Measurements from ENCODE around the gene ZSWIM8. TPM values are rescaled to one million over a fixed set of nuclear protein-coding genes. Genes with fewer than 3 reads are reported as not detected.
"Not testable (repeated sequence)": the region's sequence is repeated elsewhere in the genome, so short reads cannot be mapped to it uniquely, and the experiment has no call there.

Gene ZSWIM8
- total and polyA plus RNA-seq, 10 of the 15 experiments (the other 5 are each of a cell fraction or from before 2014, with no cell fraction given) = 7.8 to 47.1 (median 23.6) TPM

- SMC1A ChIA-PET (ENCODE audit: uncharacterized antibody, unreplicated experiment); H3K9me3 ChIP-seq (replicated peaks; ENCODE audit: control insufficient read depth, insufficient read depth, low read length); RAD21 ChIA-PET (ENCODE audit: unreplicated experiment); ATAC-seq; H3K27me3 ChIP-seq (replicated peaks in 1 of 2; ENCODE audit: control insufficient read depth in 2 of 2, insufficient read depth in 2 of 2, low read length in 1 of 2); H3K4me3 ChIP-seq; H3K9ac ChIP-seq (ENCODE audit: control insufficient read depth, insufficient read depth, low read length); H3K4me2 ChIP-seq (ENCODE audit: control insufficient read depth, insufficient read depth); H3K4me1 ChIP-seq (ENCODE audit: control insufficient read depth, insufficient read depth, low read length); intact Hi-C loops (cut with micrococcal nuclease; ENCODE audit: unreplicated experiment); H3K27ac ChIP-seq (ENCODE audit: control insufficient read depth, insufficient read depth); FAIRE-seq; DNase-seq (ENCODE audit: low read depth, low spot score); H3K36me3 ChIP-seq (ENCODE audit: control insufficient read depth in 2 of 2, insufficient read depth in 2 of 2, low read length in 1 of 2); BruUV-seq (replicated peaks); in situ Hi-C loops (cut with MboI); H4K20me1 ChIP-seq (ENCODE audit: control insufficient read depth, insufficient read depth); CTCF ChIA-PET; H2AFZ ChIP-seq (ENCODE audit: control insufficient read depth, low read depth, low read length): not testable (repeated sequence)
- POLR2A ChIA-PET = interaction anchor here (0.6 kb wide), 1 partner anchor 328 kb away, joined by 4 read pairs; no protein-coding TSS in a partner anchor
- H3K79me2 ChIP-seq (ENCODE audit: control insufficient read depth, insufficient read depth, low read length) = peaks cover 30% of the 10 kb centered on the region
- 87% methylated on average over 17 of the region's 18 CpGs for WGBS (ENCODE audit: insufficient coverage, insufficient replicate concordance, low lambda C conversion rate, missing lambda C conversion rate)
These were observed 44.7 kb upstream of the ZSWIM8 start for GRCh38 chr10:73740501-73741254.

- RAD21 ChIA-PET (ENCODE audit: unreplicated experiment) = interaction anchor here (0.9 to 3.0 kb wide), 2 partner anchors 12 to 31 kb away, joined by 3 to 16 read pairs; a partner anchor contains a TSS
- TF ChIP-seq RB1 (IDR thresholded peaks at IDR 0.05; ENCODE audit: borderline replicate concordance) = no peak
- no peak for TF ChIP-seq NR2C2 (IDR thresholded peaks at IDR 0.05; ENCODE audit: borderline replicate concordance, control insufficient read depth, insufficient read length, low read depth)
- no peak for TF ChIP-seq ZNF622 (IDR thresholded peaks at IDR 0.05)
- DNase-seq (ENCODE audit: low read depth, low spot score) (no peak), FAIRE-seq (no peak), ATAC-seq (no peak)
- intact Hi-C loops (cut with micrococcal nuclease; ENCODE audit: unreplicated experiment) = no loop called here
- POLR2A ChIA-PET = interaction anchor here (2.4 to 3.7 kb wide), 4 partner anchors 9 to 30 kb away, joined by 13 to 38 read pairs (median 22); a partner anchor contains a TSS
- Histone ChIP-seq H3K4me1 (ENCODE audit: control insufficient read depth, insufficient read depth, low read length) (peaks cover 11% of the 10 kb centered on the region), H2AFZ (ENCODE audit: control insufficient read depth, low read depth, low read length) (no peak overlapping the region), H3K9me3 (replicated peaks; ENCODE audit: control insufficient read depth, insufficient read depth, low read length) (no peaks in the 10 kb centered on the region), H3K79me2 (ENCODE audit: control insufficient read depth, insufficient read depth, low read length) (peaks cover 45% of the 10 kb centered on the region), H3K27me3 (replicated peaks in 1 of 2; ENCODE audit: control insufficient read depth in 2 of 2, insufficient read depth in 2 of 2, low read length in 1 of 2) (no peaks in the 10 kb centered on the region), H3K36me3 (ENCODE audit: control insufficient read depth in 2 of 2, insufficient read depth in 2 of 2, low read length in 1 of 2) (no peaks in the 10 kb centered on the region; a peak in 1 of 4 replicates), H4K20me1 (ENCODE audit: control insufficient read depth, insufficient read depth) (no peaks in the 10 kb centered on the region), H3K27ac (ENCODE audit: control insufficient read depth, insufficient read depth) (no peak overlapping the region), H3K9ac (ENCODE audit: control insufficient read depth, insufficient read depth, low read length) (no peak overlapping the region), H3K4me3 (no peak overlapping the region), H3K4me2 (ENCODE audit: control insufficient read depth, insufficient read depth) (peak overlapping the region; percentile 93; the same call in 1 of the 2 replicates)
- 97% methylated on average over 5 of the region's 5 CpGs for WGBS (ENCODE audit: insufficient coverage, insufficient replicate concordance, low lambda C conversion rate, missing lambda C conversion rate)
- in situ Hi-C loops (cut with MboI) = no loop called here
- no TSS peak for BruUV-seq (replicated peaks)
- SMC1A ChIA-PET (ENCODE audit: uncharacterized antibody, unreplicated experiment) = interaction anchor here (1.5 to 4.1 kb wide), 3 partner anchors 12 to 30 kb away, joined by 4 to 35 read pairs (median 29); a partner anchor contains a TSS
- CTCF ChIA-PET = interaction anchor here (2.1 kb wide), 1 partner anchor 30 kb away, joined by 8 read pairs; a partner anchor contains a TSS
These were observed 43.0 kb upstream of the ZSWIM8 start for GRCh38 chr10:73742454-73742734.

Measured in GM12878 (cell line).